Measurements from ENCODE around the gene NEK11. TPM values are rescaled to one million over a fixed set of nuclear protein-coding genes. Genes with fewer than 3 reads are reported as not detected.

NEK11 gene
- total and polyA plus RNA-seq, 2 donors (not counting 3 experiments of a cell fraction or from before 2014, with no cell fraction given) = 1.7 to 4.3 TPM

GRCh38 chr3:131001071-131001470 is 25.6 kb upstream of the NEK11 start:
- Histone ChIP-seq H3K9me1 (replicated peaks; ENCODE audit: control insufficient read depth, extremely low read depth, insufficient read depth, low read length) (no peaks in the 10 kb centered on the region), H3K9me3 (replicated peaks; ENCODE audit: control insufficient read depth, insufficient read depth, low read length) (no peaks in the 10 kb centered on the region), H3K4me1 (ENCODE audit: control insufficient read depth, extremely low read depth, insufficient read depth, low read length) (no peaks in the 10 kb centered on the region), H4K20me1 (replicated peaks; ENCODE audit: control insufficient read depth, extremely low read depth, insufficient read depth, low read length) (no peaks in the 10 kb centered on the region), H2AFZ (ENCODE audit: low read depth, low read length) (no peak overlapping the region), H3K27me3 (ENCODE audit: control insufficient read depth in 2 of 2, insufficient read depth in 2 of 2, low read length in 2 of 2) (no peaks in the 10 kb centered on the region), H3K9ac (replicated peaks; ENCODE audit: extremely low read depth, insufficient read depth, low read length) (no peak overlapping the region), H3K79me2 (ENCODE audit: control insufficient read depth, insufficient read depth, low read length) (no peaks in the 10 kb centered on the region), H3K4me2 (ENCODE audit: insufficient read depth, low read length) (no peak overlapping the region), H3K36me3 (ENCODE audit: control insufficient read depth in 2 of 2, extremely low read depth in 1 of 2, insufficient read depth in 2 of 2, low read length in 2 of 2) (peaks cover 6 to 12% of the 10 kb centered on the region in 2 experiments), H3K4me3 (replicated peaks in 1 of 3; ENCODE audit: insufficient read depth in 1 of 3, low read depth in 1 of 3, low read length in 3 of 3) (no peak overlapping the region), H3K27ac (ENCODE audit: insufficient read depth, low read depth, low read length) (no peak overlapping the region)
- FAIRE-seq (no peak), DNase-seq (ENCODE audit: low read depth, low spot score) (no peak)
- BruUV-seq (replicated peaks) = no TSS peak
- TF ChIP-seq MYC (IDR thresholded peaks at IDR 0.05; ENCODE audit: low read depth, low read length) = no peak
- TF ChIP-seq GATA2 (IDR thresholded peaks at IDR 0.05; ENCODE audit: insufficient read depth, insufficient read length, low read depth, low read length) = no peak
- no peak for TF ChIP-seq POLR2AphosphoS5 (IDR thresholded peaks at IDR 0.05; ENCODE audit: insufficient read depth, low read depth, low read length)
- no peak for TF ChIP-seq MAX (IDR thresholded peaks at IDR 0.05; ENCODE audit: insufficient read depth, insufficient read length)
- TF ChIP-seq FOS (IDR thresholded peaks at IDR 0.05; ENCODE audit: borderline replicate concordance, insufficient read depth, low read length) = no peak
- no peak for TF ChIP-seq EZH2 (IDR thresholded peaks at IDR 0.05; ENCODE audit: borderline replicate concordance, low read depth, low read length, severe bottlenecking)
- no peak for TF ChIP-seq JUN (IDR thresholded peaks at IDR 0.05; ENCODE audit: borderline replicate concordance, insufficient read depth, insufficient read length, low read depth)
- TF ChIP-seq, protein P1, sequence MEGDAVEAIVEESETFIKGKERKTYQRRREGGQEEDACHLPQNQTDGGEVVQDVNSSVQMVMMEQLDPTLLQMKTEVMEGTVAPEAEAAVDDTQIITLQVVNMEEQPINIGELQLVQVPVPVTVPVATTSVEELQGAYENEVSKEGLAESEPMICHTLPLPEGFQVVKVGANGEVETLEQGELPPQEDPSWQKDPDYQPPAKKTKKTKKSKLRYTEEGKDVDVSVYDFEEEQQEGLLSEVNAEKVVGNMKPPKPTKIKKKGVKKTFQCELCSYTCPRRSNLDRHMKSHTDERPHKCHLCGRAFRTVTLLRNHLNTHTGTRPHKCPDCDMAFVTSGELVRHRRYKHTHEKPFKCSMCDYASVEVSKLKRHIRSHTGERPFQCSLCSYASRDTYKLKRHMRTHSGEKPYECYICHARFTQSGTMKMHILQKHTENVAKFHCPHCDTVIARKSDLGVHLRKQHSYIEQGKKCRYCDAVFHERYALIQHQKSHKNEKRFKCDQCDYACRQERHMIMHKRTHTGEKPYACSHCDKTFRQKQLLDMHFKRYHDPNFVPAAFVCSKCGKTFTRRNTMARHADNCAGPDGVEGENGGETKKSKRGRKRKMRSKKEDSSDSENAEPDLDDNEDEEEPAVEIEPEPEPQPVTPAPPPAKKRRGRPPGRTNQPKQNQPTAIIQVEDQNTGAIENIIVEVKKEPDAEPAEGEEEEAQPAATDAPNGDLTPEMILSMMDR (IDR thresholded peaks at IDR 0.05; ENCODE audit: extremely low read depth in 1 of 2, insufficient read depth in 1 of 2, low read depth in 1 of 2, low read length in 2 of 2) = no peak
- TF ChIP-seq POLR2A (IDR thresholded peaks at IDR 0.05; ENCODE audit: low read depth, low read length) = no peak
- intact Hi-C loops (cut with micrococcal nuclease) = no loop called here
- dilution Hi-C loops (cut with MboI; ENCODE audit: extremely low pct_ligation_motif_present, low sequenced_read_pairs) = no loop called here
- CTCF ChIA-PET = interaction anchor here (0.7 kb wide), 2 partner anchors 216 to 738 kb away, joined by 3 to 5 read pairs; no protein-coding TSS in a partner anchor
- POLR2A ChIA-PET = no interaction called here
